Stomach (tissue), 9 donors: Measurements from ENCODE around the gene MARCHF2. TPM values are rescaled to one million over a fixed set of nuclear protein-coding genes. Genes with fewer than 3 reads are reported as not detected.
A peak's percentile ranks its signal among the peaks of the same experiment; 100 is the strongest.

Experiments used
- DNase-seq, 2 donors: peaks; one replicate each; pipeline versions ENCODE4 v3.0.0 to v3.0.0-alpha.2; 2013 to 2019
- H3K27ac ChIP-seq, 5 donors: fragments of 200-600 bp in 4 of 5; sonication (generic) in 4 of 5; one replicate each; pipeline ENCODE4 v1.5.1; 2013 to 2019; ENCODE audit warnings: mild to moderate bottlenecking in 1 of 5, moderate library complexity in 1 of 5
- H3K27me3 ChIP-seq, 3 donors: fragments of 200-600 bp; sonication (generic); one replicate each; pipeline ENCODE4 v1.5.1; 2017 to 2019; ENCODE audit warnings: mixed run types in 1 of 3
- H3K36me3 ChIP-seq, 4 donors: fragments of 200-600 bp; sonication (generic); 1 replicate in 3 of 4; 2 replicates in 1 of 4; pipeline ENCODE4 v1.5.1; 2016 to 2019
- H3K4me1 ChIP-seq, 4 donors: fragments of 200-600 bp; sonication (generic); one replicate each; pipeline ENCODE4 v1.5.1; 2016 to 2019
- H3K4me3 ChIP-seq, 4 donors: fragments of 200-600 bp; sonication (generic) in 3 of 4; one replicate each; pipeline ENCODE4 v1.5.1; 2016 to 2019; ENCODE audit warnings: mild to moderate bottlenecking in 1 of 4
- H3K9me3 ChIP-seq, 4 donors: fragments of 200-600 bp; sonication (generic); one replicate each; pipeline ENCODE4 v1.5.1; 2016 to 2019
- CTCF ChIP-seq, 7 experiments: fragments of 450-650 bp in 4 of 7; fragments of 200-600 bp in 3 of 7; sonication (generic) in 3 of 7; IDR thresholded peaks; one replicate each; pipeline ENCODE4 v1.5.1; 2016 to 2019; ENCODE audit warnings: antibody characterized with exemption in 7 of 7, control low read depth in 2 of 7, mild to moderate bottlenecking in 1 of 7
- EP300 ChIP-seq: sonication (generic); formaldehyde crosslinking; IDR thresholded peaks from one replicate; pipeline ENCODE4 v1.6.1; 2017; ENCODE audit warnings: antibody characterized with exemption
- POLR2A ChIP-seq, 4 donors: fragments of 450-650 bp; IDR thresholded peaks; one replicate each; pipeline ENCODE4 v1.6.1; 2016; ENCODE audit warnings: antibody characterized with exemption in 4 of 4, control low read depth in 2 of 4, mild to moderate bottlenecking in 1 of 4, moderate library complexity in 1 of 4
- POLR2AphosphoS5 ChIP-seq, 3 donors: sonication (generic); formaldehyde crosslinking; IDR thresholded peaks; one replicate each; pipeline ENCODE4 v1.6.1; 2016; ENCODE audit warnings: antibody characterized with exemption in 3 of 3
- WGBS, 5 donors: extraction: QIAGEN DNeasy Blood & Tissue Kit in 3 of 5; methylation state at CpG; one replicate each; pipeline versions ENCODE4 v1.1.5 to v1.1.7; 2013 to 2018; 5-methylcytosine and 5-hydroxymethylcytosine counted together
- intact Hi-C: fragments of 100-400 bp; cut with DNase I; formaldehyde crosslinking; loops from one replicate; pipeline ENCODE4 v1.15.1; 2023; ENCODE audit warnings: low total_unique reads
- polyA plus RNA-seq, 3 donors: library from polyadenylated mRNA; stranded (reverse); fragments of 200-250 nt; gene quantifications; one replicate each; pipeline ENCODE4 v1.2.3, GENCODE V29; 2013
- total RNA-seq, 5 donors: library from RNA; depleted of rRNA; stranded (reverse); fragments of >200 nt; gene quantifications; one replicate each; pipeline versions ENCODE4 v1.1.0 to v1.2.3, GENCODE V29; 2014 to 2016
- donor health status: healthy with polysubstance abuse.
- donor health status: Bipolar disorder and iron deficiency.
- donor health status: healthy.

MARCHF2 gene
- total and polyA plus RNA-seq, 8 donors, result 23.5 to 98.2 (median 35.8) TPM

GRCh38 chr19:8366961-8367326 lies 46.2 kb upstream of the MARCHF2 start:
- H3K27me3 ChIP-seq, result peaks cover 0 to 28% (median 0%) of the 10 kb centered on the region in 3 donors
- H3K4me1 ChIP-seq, result peaks cover 70 to 94% (median 87%) of the 10 kb centered on the region in 4 donors
- DNase-seq, result no peak
- no peaks in the 10 kb centered on the region for H3K9me3 ChIP-seq
- H3K36me3 ChIP-seq, result peaks cover 0 to 25% (median 18%) of the 10 kb centered on the region in 4 donors
- peak overlapping the region in 4 of 5 donors; percentile 66 to 91 (median 78) for H3K27ac ChIP-seq
- H3K4me3 ChIP-seq, result peak overlapping the region; percentile 1 to 76 (median 25)
- TF ChIP-seq POLR2AphosphoS5 (IDR thresholded peaks at IDR 0.05) (no peak), POLR2A (IDR thresholded peaks at IDR 0.05) (no peak), CTCF (IDR thresholded peaks at IDR 0.05) (no peak), EP300 (no peak)
- intact Hi-C loops, result no loop called here
- WGBS, 5 donors, result 47 to 62% (median 57%) methylated on average over 12 to 13 of the region's 13 CpGs

GRCh38 chr19:8367327-8368001 lies 45.6 kb upstream of the MARCHF2 start:
- Histone ChIP-seq H3K27ac (peak overlapping the region in 4 of 5 donors; percentile 66 to 91 (median 78)), H3K27me3 (peaks cover 0 to 28% (median 0%) of the 10 kb centered on the region in 3 donors), H3K9me3 (no peaks in the 10 kb centered on the region), H3K4me3 (peak overlapping the region; percentile 1 to 76 (median 25)), H3K4me1 (peaks cover 66 to 91% (median 82%) of the 10 kb centered on the region in 4 donors), H3K36me3 (peaks cover 0 to 28% (median 20%) of the 10 kb centered on the region in 4 donors)
- intact Hi-C loops, result no loop called here
- TF ChIP-seq CTCF (IDR thresholded peaks at IDR 0.05), result no peak
- peak; percentile 22 to 81 (median 78) for TF ChIP-seq POLR2AphosphoS5 (IDR thresholded peaks at IDR 0.05)
- DNase-seq, result peak; percentile 95 to 96
- WGBS, 5 donors, result 16 to 21% (median 19%) methylated on average over 19 to 23 of the region's 23 CpGs

GRCh38 chr19:8370176-8371010 lies 42.7 kb upstream of the MARCHF2 start:
- DNase-seq, result no peak
- no peak for TF ChIP-seq EP300
- TF ChIP-seq CTCF (IDR thresholded peaks at IDR 0.05), result no peak
- TF ChIP-seq POLR2AphosphoS5 (IDR thresholded peaks at IDR 0.05), result no peak
- intact Hi-C loops, result no loop called here
- Histone ChIP-seq H3K4me3 (peak overlapping the region in 1 of 4 donors; percentile 8), H3K27ac (peak overlapping the region in 4 of 5 donors; percentile 8 to 76 (median 62)), H3K27me3 (peaks cover 0 to 8% (median 0%) of the 10 kb centered on the region in 3 donors), H3K36me3 (peaks cover 0 to 52% (median 37%) of the 10 kb centered on the region in 4 donors), H3K9me3 (no peaks in the 10 kb centered on the region), H3K4me1 (peaks cover 42 to 73% (median 65%) of the 10 kb centered on the region in 4 donors)
- WGBS, 5 donors, result 55 to 71% (median 64%) methylated on average over 19 of the region's 19 CpGs

GRCh38 chr19:8371011-8371804 lies 41.9 kb upstream of the MARCHF2 start:
- DNase-seq, result peak in 1 of 2 donors; percentile 55
- WGBS, 5 donors, result 51 to 78% (median 66%) methylated on average over 21 to 28 of the region's 28 CpGs
- Histone ChIP-seq H3K9me3 (no peaks in the 10 kb centered on the region), H3K4me3 (peak overlapping the region in 1 of 4 donors; percentile 8), H3K36me3 (peaks cover 0 to 60% (median 40%) of the 10 kb centered on the region in 4 donors), H3K4me1 (peaks cover 38 to 65% (median 58%) of the 10 kb centered on the region in 4 donors), H3K27ac (peak overlapping the region; percentile 1 to 76 (median 55)), H3K27me3 (peaks cover 0 to 1% (median 0%) of the 10 kb centered on the region in 3 donors)
- TF ChIP-seq POLR2A (IDR thresholded peaks at IDR 0.05) (no peak), POLR2AphosphoS5 (IDR thresholded peaks at IDR 0.05) (no peak), EP300 (no peak), CTCF (IDR thresholded peaks at IDR 0.05) (no peak)
- intact Hi-C loops, result no loop called here
